Stromal cell of bone marrow (primary cell): ENCODE data around the gene APOBEC4.

Experiments used
- DNase-seq: peaks from one replicate; pipeline ENCODE4 v3.0.0-alpha.2; 2012; ENCODE audit warnings: low read depth

APOBEC4 gene

DNA sequence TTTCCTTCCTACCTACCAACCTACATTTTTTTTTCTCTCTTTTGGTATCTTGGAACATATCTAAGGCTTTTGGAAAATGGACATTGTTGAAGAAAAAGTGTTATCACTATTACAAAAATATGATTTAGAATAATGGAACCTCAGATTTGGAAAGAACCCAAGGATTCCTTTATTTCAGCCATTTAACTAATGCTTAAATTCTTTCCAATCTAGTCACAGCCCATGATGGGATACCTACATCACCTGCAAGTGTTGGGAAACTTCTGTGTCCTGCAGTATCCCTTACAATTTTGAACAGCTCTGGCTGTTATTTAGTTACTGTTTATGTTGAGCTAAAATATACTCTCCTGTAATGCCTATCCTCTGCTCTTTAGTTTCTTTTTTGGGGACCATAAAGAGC, 22.3 kb upstream of the APOBEC4 start:
- DNase-seq, result no peak

DNA sequence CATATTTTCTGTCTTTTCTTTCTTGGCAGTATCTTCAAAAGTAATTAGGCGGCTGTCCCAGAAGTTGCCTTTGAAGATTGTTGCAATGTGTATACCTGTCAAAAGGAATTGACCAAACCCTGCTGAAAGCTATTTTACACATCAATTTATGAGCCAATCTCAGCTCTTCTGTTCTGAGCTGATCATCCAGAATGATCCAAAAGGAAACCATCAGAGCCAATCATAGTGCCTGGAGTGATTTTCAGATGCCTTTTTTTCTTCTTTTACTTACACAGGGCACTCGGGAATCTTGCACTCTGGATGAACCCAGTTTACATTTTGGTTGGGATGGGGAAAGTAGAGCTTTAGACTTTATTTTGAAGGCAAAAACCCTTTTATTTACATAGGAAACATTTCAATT, 21.8 kb upstream of the APOBEC4 start:
- DNase-seq, result no peak

GRCh38 chr1:183674339-183674738, 21.2 kb upstream of the APOBEC4 start:
- peak; percentile 63 for DNase-seq

- DNase-seq, result no peak
Measured at GRCh38 chr1:183673605-183674323, 20.6 kb upstream of the APOBEC4 start.

DNA sequence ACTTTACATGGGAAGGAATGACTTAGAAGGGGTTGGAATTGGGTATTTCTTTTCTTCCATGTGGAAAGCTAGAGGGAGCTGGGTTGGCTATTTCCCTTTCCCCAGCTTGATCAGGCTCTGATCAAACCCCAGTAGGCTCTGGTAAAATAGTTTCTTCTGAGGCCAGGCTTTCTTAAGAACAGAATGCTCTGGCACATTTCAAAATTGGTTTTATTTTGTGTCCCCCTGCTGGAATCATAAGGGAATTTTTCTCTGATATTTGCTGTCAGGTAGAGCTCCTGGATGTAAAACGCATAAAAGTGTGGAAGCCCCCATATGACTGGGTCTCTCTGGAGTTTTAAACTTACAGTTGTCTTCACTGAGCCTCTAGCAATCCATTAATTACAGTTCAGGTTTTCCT, 17.1 kb upstream of the APOBEC4 start:
- DNase-seq, result no peak

- no peak for DNase-seq
Measured at GRCh38 chr1:183656355-183656754, 3.2 kb upstream of the APOBEC4 start.

DNA sequence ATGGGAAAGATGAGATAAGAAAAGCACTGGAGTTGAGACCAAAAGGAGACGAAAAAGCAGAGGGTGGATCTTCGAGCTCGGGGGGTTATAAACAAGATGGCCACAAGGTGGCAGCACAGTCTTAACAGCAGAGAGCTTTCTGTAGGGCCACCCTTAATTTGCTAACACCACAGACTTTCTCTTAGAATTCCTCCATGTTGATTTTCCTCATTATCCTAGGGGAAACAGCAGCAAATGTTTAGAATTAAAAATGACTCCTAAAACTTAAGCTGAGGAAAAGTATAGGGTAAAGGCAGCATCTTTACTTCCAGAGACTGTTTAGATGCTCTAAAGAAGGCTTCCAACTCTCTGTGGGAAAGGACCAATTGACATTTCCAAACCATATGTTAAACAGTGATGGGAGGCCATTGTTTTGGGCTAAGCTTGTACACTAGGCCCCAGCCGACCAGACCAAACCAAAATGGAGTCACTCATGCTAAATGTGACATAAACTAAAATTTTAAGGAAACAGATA, 2.5 kb upstream of the APOBEC4 start:
- DNase-seq, result peak; percentile 72

DNA sequence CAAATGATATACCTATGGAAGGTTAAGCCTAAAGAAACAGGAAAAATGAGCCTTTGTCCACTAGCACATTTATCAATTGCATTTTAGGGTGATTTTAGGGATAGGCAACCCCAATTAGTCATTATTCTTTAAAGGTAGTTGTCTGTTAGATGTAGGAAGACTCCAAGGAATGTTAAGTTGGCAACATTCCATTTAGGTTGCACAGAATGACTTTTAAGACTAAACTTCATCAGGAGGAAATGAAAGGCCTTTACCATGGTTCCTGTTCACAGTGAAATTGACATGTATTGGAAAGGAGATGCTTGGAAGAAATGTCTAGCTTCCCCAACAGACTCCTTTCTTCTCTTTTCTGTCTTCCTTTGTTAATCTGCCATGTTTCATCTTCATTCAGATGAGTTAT, 1.6 kb upstream of the APOBEC4 start:
- DNase-seq, result no peak

DNA sequence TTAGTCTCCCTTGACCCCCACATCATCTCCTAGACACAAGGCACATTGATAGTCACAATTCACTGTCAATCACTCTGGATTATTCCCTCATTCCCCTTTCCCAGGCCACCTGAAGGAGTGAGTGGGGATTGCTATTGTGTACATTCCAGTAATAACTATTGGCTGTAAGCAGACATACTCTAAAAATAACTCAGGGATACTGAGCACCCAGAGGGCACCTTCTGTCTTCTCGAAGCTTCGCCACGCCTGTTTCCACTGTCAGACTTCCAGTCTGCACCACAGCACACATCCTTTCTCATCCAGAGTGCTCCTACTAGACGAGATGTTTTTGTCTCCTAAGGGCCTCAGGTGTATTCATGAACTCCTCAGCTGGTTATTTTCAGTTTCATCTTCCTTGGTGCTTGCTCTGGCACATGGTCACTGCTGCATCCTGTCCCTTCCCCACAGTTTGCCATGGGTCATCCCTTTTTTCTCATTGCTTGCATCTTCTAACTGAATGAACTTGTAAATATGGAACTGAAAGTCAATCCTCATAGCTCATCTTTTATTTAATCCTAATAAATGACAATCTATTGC, 848 bp upstream of the APOBEC4 start:
- no peak for DNase-seq

GRCh38 chr1:183653462-183653794, 312 bp upstream of the APOBEC4 start:
- no peak for DNase-seq

DNA sequence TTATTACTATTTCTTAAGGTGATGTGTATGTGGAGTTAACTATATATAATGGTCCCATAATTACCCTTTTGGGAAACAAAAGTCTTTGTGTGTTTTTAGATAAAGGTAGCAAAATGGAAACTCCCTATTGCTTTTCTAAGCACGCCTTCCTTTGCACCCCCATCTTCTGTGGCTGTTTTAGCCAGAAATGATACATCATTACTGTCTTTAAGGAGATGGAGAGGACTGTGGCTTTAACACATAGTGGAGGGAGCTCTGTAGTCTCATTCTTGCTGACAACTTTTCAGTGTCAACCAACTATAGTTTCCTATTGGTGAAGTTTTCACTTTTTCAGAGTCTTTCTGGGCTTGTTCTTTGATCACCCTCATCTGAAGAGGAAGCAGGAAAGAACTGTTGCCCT, 1.0 kb downstream of the APOBEC4 start:
- DNase-seq, result no peak

DNA sequence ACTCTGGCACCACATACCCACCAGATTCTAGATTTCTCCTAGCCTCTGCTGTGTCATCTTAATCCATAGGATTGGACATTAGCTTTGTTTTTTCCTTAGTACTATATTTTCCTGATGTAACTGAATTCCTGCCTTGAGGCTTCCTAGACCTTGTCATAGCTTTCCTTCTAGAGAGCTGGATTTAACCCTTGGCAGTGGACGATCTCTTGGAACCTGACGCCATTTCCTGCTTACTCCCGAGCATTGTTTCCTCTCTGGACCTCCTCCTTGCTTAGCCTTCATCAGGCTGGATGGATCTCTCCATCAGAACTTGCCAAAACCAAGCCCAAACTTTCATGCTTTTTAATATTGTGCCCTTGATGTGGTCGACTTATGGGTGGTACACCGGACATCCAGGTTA, 1.5 kb downstream of the APOBEC4 start:
- DNase-seq, result no peak

DNA sequence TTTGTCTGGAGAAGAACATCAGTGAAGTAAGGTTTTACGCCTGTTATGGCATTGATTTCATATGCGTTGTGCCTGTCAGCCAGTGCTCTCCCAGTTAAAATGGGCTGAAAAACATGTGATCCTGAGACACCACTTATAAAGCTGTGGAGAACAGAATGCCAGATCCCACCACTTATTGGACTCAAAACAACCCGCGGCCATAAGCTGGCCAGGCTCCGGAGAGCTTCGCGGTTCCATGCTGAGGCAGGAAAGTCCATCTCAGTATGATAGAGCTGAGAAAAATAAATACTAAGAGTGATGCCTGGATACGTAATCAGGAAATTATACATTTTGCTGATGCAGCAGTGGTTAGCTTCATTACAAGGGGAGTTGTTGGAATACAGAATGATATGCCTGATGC, 5.1 kb downstream of the APOBEC4 start:
- DNase-seq, result peak; percentile 16

DNA sequence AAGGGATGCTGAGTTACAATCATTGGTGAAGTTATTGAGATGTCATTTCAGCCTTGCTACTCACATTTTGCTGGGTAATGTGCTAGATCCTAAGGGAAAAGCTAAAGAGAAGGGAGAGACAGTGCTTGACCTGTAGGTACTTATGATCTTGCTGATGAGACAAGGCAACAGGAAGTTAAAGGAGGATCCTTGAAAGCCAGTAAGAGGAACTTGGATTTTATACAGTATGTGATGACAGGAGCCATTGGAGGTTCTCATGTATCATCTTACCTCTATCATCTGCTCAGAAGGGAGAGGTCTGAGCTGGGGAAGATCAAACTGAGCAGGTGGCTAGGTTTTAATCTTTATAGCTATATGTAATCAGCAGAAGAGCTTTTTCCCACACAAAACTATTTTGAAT, 6.3 kb downstream of the APOBEC4 start:
- DNase-seq, result no peak

DNA sequence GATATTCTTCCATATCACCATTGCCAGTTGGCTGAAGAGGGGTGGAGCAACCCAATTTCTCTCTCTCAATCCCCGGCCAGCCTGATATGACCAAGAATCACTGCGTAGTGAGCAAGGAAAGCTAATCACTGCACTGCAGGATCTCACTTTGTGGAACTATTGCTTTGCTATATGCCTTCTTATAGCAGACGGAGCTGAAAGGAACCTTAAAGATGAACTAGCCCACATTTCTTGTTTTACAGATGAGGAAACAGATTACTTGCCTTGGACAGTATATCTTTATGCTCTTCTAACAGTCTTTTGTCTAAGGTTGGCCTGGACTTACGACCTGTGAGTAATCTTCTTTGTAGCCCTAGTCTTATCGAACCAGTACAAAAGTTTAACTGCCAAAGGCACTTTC, 7.6 kb downstream of the APOBEC4 start:
- no peak for DNase-seq

DNA sequence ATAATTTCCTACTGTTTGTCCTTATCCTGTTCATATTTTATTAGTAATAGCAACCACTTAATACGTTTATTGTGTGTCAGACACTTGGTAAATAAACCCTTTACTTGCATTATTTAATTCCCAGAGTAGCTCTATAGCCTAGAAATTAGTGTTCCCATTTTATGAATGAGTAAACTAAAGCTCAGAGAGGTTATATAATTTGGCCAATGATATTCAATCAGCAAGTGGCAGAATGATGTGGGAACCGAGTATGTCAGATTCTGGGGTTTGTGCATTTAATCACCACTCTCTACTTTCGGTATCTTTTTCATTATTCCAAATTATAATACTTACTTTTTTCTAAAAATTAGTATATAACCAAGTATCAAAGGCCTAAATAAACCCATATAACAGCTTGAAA, 10.9 kb downstream of the APOBEC4 start:
- DNase-seq, result no peak

DNA sequence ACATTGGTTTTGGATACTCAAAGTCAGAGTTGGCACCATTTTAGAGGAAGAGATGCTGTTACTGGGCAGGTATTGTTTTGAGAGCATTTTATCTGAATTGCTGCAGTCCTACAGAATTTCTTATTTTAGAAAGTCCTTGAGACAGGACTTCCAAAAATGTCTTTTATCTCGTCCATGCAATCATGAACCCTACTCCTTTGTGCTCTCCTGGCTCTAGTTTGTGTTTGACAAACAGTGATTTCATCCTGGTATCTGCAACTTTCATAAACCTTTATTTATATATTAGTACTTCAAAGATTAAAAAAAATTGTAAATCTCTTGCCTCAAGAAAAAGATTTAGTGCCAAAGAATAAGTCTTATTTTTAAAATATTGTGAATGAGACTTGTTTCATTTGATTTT, 12.9 kb downstream of the APOBEC4 start:
- DNase-seq, result no peak

GRCh38 chr1:183638649-183639387, 14.3 kb downstream of the APOBEC4 start:
- no peak for DNase-seq

DNA sequence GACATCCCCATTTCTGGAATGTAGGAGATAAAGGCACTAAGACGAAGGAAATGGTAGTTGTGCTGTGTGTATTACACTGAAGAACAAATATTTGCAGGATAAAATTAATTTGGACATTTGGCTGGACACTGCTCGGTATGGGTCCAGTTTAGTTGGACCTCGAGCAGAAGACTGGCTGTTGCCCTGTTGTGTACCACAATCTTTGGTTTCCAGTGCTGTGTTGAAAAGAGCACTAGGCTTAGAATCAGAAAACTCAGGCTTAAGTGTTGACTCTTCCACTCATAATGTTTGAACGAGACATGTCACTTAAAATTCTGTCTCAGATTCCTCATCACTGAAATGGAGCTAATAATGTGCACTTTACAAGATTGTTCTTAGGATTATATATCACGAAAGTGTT, 16.3 kb downstream of the APOBEC4 start:
- DNase-seq, result no peak

DNA sequence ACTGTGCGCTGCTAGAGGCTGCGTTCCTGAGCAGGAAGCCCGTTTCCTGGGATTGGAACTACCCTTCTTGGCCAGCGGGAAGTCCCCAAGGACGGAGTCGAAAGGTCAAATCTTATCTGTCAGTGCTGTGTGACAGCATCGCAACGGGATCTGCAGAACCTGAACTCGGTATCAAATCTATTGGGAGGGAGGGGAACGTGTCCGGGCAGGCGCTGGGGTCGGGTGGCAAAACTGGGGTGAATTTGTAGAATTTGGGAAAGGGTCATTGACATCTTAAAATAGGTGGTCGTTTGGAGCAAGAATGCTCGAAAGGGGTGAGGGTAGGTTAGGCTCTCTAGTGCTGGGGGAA, 16.8 kb downstream of the APOBEC4 start:
- no peak for DNase-seq

DNA sequence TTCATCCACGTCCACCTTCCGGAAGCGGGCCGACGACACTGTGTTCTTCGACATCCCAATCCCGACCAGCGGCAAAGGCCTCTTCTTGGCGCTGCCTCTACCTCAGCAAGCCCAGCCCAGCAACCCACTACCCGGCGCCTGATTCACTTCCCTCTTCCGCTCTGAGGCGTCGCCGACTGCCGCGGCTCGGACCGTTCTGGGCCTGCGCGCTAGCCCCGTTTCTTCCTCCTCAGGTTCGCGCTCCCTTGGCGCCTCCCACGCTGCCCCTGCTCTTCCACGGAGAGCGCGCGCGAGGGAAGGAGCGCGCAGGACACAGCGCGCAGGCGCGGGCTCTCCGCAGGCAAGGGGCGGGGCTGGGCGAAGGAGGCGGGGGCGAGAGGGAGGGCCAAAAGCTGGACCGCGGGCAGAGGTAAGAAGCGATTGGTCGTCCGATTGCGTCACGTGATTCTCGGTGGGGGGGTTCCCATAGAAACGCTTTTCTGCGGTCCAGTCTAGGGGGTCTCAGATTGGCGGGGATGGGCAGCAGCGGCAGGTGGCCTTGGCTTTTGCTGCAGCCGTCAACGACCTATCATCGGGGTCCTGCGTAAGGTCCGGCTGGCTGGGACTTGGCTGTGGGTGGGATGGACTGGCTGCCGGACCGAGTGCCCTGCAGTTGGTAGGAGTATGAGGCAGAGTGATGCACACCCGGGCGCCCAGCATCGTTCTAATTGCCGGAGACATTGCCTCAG, 17.3 kb downstream of the APOBEC4 start, which contains the start of gene ARPC5:
Gene ARPC5 (minus strand): TSS at position 178 of the 728 bp plus-strand sequence. CDS start 124 bp downstream, at position 54.
- peak; percentile 96 for DNase-seq

DNA sequence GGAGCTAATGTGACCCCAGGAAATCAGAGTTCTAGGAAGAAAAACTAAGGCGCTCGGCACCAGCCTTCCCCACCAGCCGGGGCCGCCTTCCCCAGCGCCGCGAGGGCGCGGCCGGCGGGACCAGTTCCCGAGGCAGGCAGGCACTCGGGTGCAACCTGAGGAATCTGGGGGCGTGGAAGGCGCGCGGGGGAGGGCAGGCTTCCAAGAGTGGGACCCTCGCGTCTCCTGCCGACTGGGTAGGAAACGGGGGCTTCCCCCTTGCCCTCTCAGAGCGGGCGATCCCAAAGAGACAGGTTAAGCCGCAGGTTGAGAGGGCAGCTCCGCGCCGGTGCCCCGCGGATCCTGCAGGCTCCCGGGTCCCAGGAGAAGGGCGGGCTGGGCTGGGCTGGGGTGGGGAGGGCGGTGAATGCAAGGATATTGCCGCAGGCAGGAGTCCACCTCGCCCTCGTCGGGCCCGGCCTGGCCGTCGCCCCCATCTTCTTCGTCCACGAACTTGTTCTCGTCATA, 18.0 kb downstream of the APOBEC4 start:
- no peak for DNase-seq
